H9 (cell line): ENCODE measurements around the gene CIAO1. TPM values are rescaled to one million over a fixed set of nuclear protein-coding genes. Genes with fewer than 3 reads are reported as not detected.

ENCODE experiments used
- DNase-seq: peaks from one replicate; pipeline ENCODE4 v3.0.0-alpha.2; 2017
- H2AFZ ChIP-seq: one replicate; pipeline ENCODE4 v1.6.1; 2013; ENCODE audit warnings: mild to moderate bottlenecking, low read length, control low read depth, moderate library complexity
- H2AK5ac ChIP-seq: 2 replicates; pipeline ENCODE4 v1.6.1; 2013; ENCODE audit warnings: low read length, control low read depth, mixed read lengths; ENCODE audit not compliant: insufficient read length
- H2BK120ac ChIP-seq: one replicate; pipeline ENCODE4 v1.6.1; 2013; ENCODE audit warnings: low read depth, mild to moderate bottlenecking, low read length, control low read depth, inconsistent platforms; ENCODE audit not compliant: poor library complexity, severe bottlenecking
- H2BK12ac ChIP-seq: 2 replicates; pipeline ENCODE4 v1.6.1; 2013; ENCODE audit warnings: low read length, control low read depth, mixed read lengths, low read depth; ENCODE audit not compliant: insufficient read length
- H2BK15ac ChIP-seq: 2 replicates; pipeline ENCODE4 v1.6.1; 2013; ENCODE audit warnings: low read depth, low read length, control low read depth
- H2BK20ac ChIP-seq: one replicate; pipeline ENCODE4 v1.6.1; 2013; ENCODE audit warnings: low read depth, mild to moderate bottlenecking, low read length, control low read depth, inconsistent platforms; ENCODE audit not compliant: poor library complexity, severe bottlenecking
- H2BK5ac ChIP-seq: 2 replicates; pipeline ENCODE4 v1.6.1; 2013; ENCODE audit warnings: low read length, control low read depth, mixed read lengths; ENCODE audit not compliant: insufficient read length
- H3K14ac ChIP-seq: 2 replicates; pipeline ENCODE4 v1.6.1; 2013; ENCODE audit warnings: low read length, control low read depth; ENCODE audit not compliant: insufficient read depth
- H3K18ac ChIP-seq: 2 replicates; pipeline ENCODE4 v1.6.1; 2013; ENCODE audit warnings: low read depth, mild to moderate bottlenecking, mixed read lengths, low read length, control low read depth; ENCODE audit not compliant: insufficient read length
- H3K23ac ChIP-seq: 2 replicates; pipeline ENCODE4 v1.6.1; 2013; ENCODE audit warnings: low read length, control low read depth, mixed read lengths, low read depth; ENCODE audit not compliant: insufficient read length
- H3K23me2 ChIP-seq: 2 replicates; pipeline ENCODE4 v1.6.1; 2013; ENCODE audit warnings: low read depth, mild to moderate bottlenecking, mixed read lengths, low read length, control low read depth; ENCODE audit not compliant: insufficient read length, poor library complexity, severe bottlenecking
- H3K27ac ChIP-seq: 2 replicates; pipeline ENCODE4 v1.5.1; 2013; ENCODE audit warnings: low read length, control low read depth, mixed read lengths, low read depth; ENCODE audit not compliant: insufficient read length
- H3K27me3 ChIP-seq: 2 replicates; pipeline ENCODE4 v1.6.1; 2013; ENCODE audit warnings: low read length, control low read depth, inconsistent platforms; ENCODE audit not compliant: insufficient read depth
- H3K4ac ChIP-seq: 2 replicates; pipeline ENCODE4 v1.6.1; 2013; ENCODE audit warnings: low read depth, mild to moderate bottlenecking, control low read depth, inconsistent platforms, low read length, moderate library complexity
- H3K4me1 ChIP-seq: 2 replicates; pipeline ENCODE4 v1.6.1; 2013; ENCODE audit warnings: low read length, control low read depth, inconsistent platforms; ENCODE audit not compliant: insufficient read depth
- H3K4me2 ChIP-seq: 2 replicates; pipeline ENCODE4 v1.6.1; 2013; ENCODE audit warnings: low read length, control low read depth, mixed read lengths; ENCODE audit not compliant: insufficient read length, insufficient read depth
- H3K56ac ChIP-seq: 2 replicates; pipeline ENCODE4 v1.6.1; 2013; ENCODE audit warnings: low read depth, mild to moderate bottlenecking, mixed read lengths, low read length, control low read depth; ENCODE audit not compliant: insufficient read length
- H3K79me1 ChIP-seq: 2 replicates; pipeline ENCODE4 v1.6.1; 2013; ENCODE audit warnings: low read depth, mild to moderate bottlenecking, moderate library complexity, low read length, control low read depth, inconsistent platforms; ENCODE audit not compliant: insufficient read depth, poor library complexity, severe bottlenecking
- H3K79me2 ChIP-seq: 2 replicates; pipeline ENCODE4 v1.6.1; 2013; ENCODE audit warnings: low read length, control low read depth, inconsistent platforms; ENCODE audit not compliant: insufficient read depth
- H3K9ac ChIP-seq: 2 replicates; pipeline ENCODE4 v1.6.1; 2013; ENCODE audit warnings: low read length, control low read depth, mixed read lengths; ENCODE audit not compliant: insufficient read length; ENCODE audit errors: extremely low read depth
- H3K9me3 ChIP-seq: one replicate; pipeline ENCODE4 v1.6.1; 2013; ENCODE audit warnings: low read depth, low read length, inconsistent platforms; ENCODE audit not compliant: control insufficient read depth
- H3T11ph ChIP-seq: one replicate; pipeline ENCODE4 v1.6.1; 2013; ENCODE audit warnings: mild to moderate bottlenecking, low read length, control low read depth, inconsistent platforms
- H4K20me1 ChIP-seq: one replicate; pipeline ENCODE4 v1.6.1; 2013; ENCODE audit not compliant: control insufficient read depth, insufficient read length, insufficient read depth
- H4K5ac ChIP-seq: 2 replicates; pipeline ENCODE4 v1.6.1; 2013; ENCODE audit warnings: low read depth, mild to moderate bottlenecking, mixed read lengths, low read length, control low read depth; ENCODE audit not compliant: insufficient read length
- H4K8ac ChIP-seq: replicated peaks from 2 replicates; pipeline ENCODE4 v1.6.1; 2013; ENCODE audit warnings: low read length, control low read depth, mixed read lengths, low read depth; ENCODE audit not compliant: insufficient read length
- H4K91ac ChIP-seq: 2 replicates; pipeline ENCODE4 v1.6.1; 2013; ENCODE audit warnings: low read depth, mild to moderate bottlenecking, moderate library complexity, mixed read lengths, low read length, control low read depth; ENCODE audit not compliant: insufficient read length
- H3K27ac Mint-ChIP-seq, 3 experiments: 2 replicates in 2 of 3; 3 replicates in 1 of 3; pipeline ENCODE4 v1.8.0; 2020 to 2021; ENCODE audit warnings: mixed read lengths in 3 of 3, mild to moderate bottlenecking in 1 of 3, moderate library complexity in 1 of 3
- H3K27me3 Mint-ChIP-seq: 2 replicates; pipeline ENCODE4 v1.8.0; 2021; ENCODE audit warnings: low read depth, mild to moderate bottlenecking, moderate library complexity, mixed read lengths
- H3K36me3 Mint-ChIP-seq, 3 experiments: 2 replicates in 2 of 3; 3 replicates in 1 of 3; pipeline ENCODE4 v1.8.0; 2020 to 2021; ENCODE audit warnings: low read depth in 3 of 3, mixed read lengths in 3 of 3; ENCODE audit not compliant: insufficient read depth in 1 of 3
- H3K4me1 Mint-ChIP-seq, 2 experiments: 2 replicates each; pipeline ENCODE4 v1.8.0; 2020; ENCODE audit warnings: mixed read lengths in 2 of 2
- H3K4me3 Mint-ChIP-seq, 2 experiments: 2 replicates in 1 of 2; 3 replicates in 1 of 2; pipeline ENCODE4 v1.8.0; 2020 to 2021; ENCODE audit warnings: mild to moderate bottlenecking in 2 of 2, mixed read lengths in 2 of 2, moderate library complexity in 1 of 2
- H3K9me3 Mint-ChIP-seq, 2 experiments: 2 replicates in 1 of 2; 3 replicates in 1 of 2; pipeline ENCODE4 v1.8.0; 2020; ENCODE audit warnings: mild to moderate bottlenecking in 2 of 2, mixed read lengths in 2 of 2, moderate library complexity in 1 of 2
- CTCF ChIP-seq: fragments of 200-600 bp; sonication (generic); conservative IDR thresholded peaks from 3 replicates; pipeline ENCODE4 v1.8.0; 2021; ENCODE audit warnings: antibody characterized with exemption, mild to moderate bottlenecking
- WGBS: extraction: QIAGEN DNeasy Blood & Tissue Kit; methylation state at CpG from one replicate; pipeline ENCODE4 v1.1.7; 2013; ENCODE audit warnings: missing lambda C conversion rate, low lambda C conversion rate, mixed read lengths; ENCODE audit not compliant: insufficient read length; ENCODE audit errors: extremely low coverage; 5-methylcytosine and 5-hydroxymethylcytosine counted together
- total RNA-seq: library from RNA; stranded (reverse); gene quantifications from 2 replicates; pipeline ENCODE4 v1.2.1, GENCODE V29; 2021

The CIAO1 gene
- total RNA-seq, 1 experiment from 2014 or later, result 67.6 TPM

GRCh38 chr2:96258166-96259022, 7.6 kb upstream of the CIAO1 start:
- Histone ChIP-seq H4K8ac (no peak overlapping the region), H4K20me1 (no peaks in the 10 kb centered on the region), H2BK12ac (no peak overlapping the region), H3K56ac (no peak overlapping the region), H3K79me2 (no peaks in the 10 kb centered on the region), H2BK15ac (no peak overlapping the region), H3K23me2 (no peaks in the 10 kb centered on the region), H4K91ac (no peak overlapping the region), H3K14ac (no peak overlapping the region), H3K27ac (no peak overlapping the region), H3K4ac (no peak overlapping the region), H3T11ph (no peak overlapping the region), H2BK120ac (no peak overlapping the region), H2BK20ac (no peak overlapping the region), H2AFZ (no peak overlapping the region), H3K27me3 (no peaks in the 10 kb centered on the region), H3K18ac (no peak overlapping the region), H2AK5ac (no peak overlapping the region), H3K23ac (no peak overlapping the region), H3K9me3 (no peaks in the 10 kb centered on the region), H3K4me2 (no peak overlapping the region), H3K79me1 (no peaks in the 10 kb centered on the region), H3K9ac (no peak overlapping the region), H4K5ac (no peak overlapping the region), H2BK5ac (no peak overlapping the region), H3K4me1 (no peaks in the 10 kb centered on the region)
- TF ChIP-seq CTCF, result no peak
- peaks cover 6 to 36% (median 22%) of the 10 kb centered on the region in 3 experiments; a peak in 6 of 7 replicates for H3K36me3 Mint-ChIP-seq
- no peaks in the 10 kb centered on the region for H3K27me3 Mint-ChIP-seq
- no CpG with 5 or more reads among the region's 7 CpGs for WGBS
- peaks cover 7 to 15% of the 10 kb centered on the region in 2 experiments for H3K4me1 Mint-ChIP-seq
- H3K27ac Mint-ChIP-seq, result no peak overlapping the region
- H3K4me3 Mint-ChIP-seq, result no peak overlapping the region
- DNase-seq, result no peak
- no peaks in the 10 kb centered on the region for H3K9me3 Mint-ChIP-seq
